GM19467 (cell line): ENCODE measurements around the gene NUP214.
"Not testable (repeated sequence)": the region's sequence is repeated elsewhere in the genome, so short reads cannot be mapped to it uniquely, and the experiment has no call there.

ENCODE experiments used
- ATAC-seq: cut with Tn5 transposase; IDR thresholded peaks from one replicate; pipeline ENCODE4 v1.9.1; 2021; ENCODE audit warnings: mild to moderate bottlenecking, moderate library complexity; ENCODE audit not compliant: unreplicated experiment

NUP214 gene

DNA sequence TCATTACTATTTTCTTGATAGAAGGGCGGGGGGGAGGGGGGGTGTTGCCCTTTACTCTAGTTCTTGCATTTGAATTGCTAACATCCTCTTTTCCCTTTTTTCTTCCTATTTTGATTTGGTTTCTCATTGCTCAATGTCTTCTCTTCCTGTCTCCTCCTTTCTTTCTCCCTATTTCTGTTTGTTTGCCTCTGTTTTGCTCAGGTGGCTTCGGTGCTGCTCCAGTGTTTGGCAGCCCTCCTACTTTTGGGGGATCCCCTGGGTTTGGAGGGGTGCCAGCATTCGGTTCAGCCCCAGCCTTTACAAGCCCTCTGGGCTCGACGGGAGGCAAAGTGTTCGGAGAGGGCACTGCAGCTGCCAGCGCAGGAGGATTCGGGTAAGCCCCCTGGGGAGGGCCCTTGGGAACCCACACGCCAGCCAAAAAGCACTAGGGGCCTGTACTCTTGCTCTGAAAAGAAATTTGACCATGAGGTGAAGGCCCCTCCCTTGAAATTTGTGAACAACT is 102.6 kb downstream of the NUP214 start:
- ATAC-seq, result no peak

DNA sequence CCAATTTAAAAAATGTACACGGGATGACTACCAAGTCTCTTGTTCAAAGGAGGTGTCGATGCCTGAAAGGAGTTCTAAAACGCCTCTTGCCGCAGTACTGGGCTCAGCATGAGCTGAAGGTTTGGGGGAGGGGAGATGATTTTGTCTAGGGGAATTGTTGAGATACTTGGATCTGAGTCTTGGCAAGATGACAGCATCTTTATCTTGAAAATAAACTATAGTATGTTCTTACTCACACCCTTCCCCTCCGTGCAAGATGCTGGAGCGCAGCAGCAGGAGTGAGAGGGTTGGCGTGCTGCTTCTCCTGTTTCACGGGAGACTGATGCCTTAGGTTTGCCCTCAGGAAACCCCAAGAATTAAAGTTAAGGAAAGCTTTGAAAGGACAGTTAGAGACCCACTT is 103.6 kb downstream of the NUP214 start:
- no peak for ATAC-seq

DNA sequence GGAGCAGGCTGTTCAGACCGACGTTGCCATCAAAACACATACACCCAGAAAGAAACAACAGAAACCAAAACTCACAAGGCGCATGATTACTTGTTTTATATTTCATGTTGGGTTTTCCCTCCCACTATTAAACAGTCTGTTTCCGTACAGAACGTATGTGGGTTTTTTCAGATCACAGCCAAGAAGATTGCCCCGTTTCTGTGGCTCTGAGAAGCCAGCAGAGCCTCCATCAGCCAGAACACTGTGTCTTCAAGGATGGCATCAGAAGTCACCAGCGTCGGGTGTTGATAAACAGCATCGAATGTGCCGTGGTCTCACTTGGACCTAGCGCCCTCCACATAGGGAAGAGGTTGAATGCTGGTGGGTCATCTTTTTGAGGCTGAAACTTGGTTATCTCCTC is 108.2 kb downstream of the NUP214 start:
- no peak for ATAC-seq

DNA sequence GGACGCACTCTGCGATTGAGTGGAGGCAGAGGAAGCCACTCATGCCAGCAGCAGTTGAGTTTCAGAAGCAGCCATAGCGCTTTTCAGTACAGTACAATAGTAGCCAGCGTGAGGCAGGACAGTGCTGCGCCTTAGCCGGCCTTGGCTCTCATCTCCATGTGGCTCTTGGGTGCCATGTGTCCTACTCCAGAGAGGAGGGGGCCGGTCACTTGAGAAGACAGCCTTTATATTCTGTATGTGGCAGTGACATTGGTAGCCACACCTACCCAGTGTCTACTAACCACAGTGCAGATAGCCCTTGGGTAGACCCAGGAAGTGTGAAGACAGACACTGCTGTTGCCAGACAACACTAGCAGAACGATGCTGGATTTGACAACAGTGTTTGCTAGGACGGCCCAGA is 108.6 kb downstream of the NUP214 start:
- ATAC-seq, result no peak

DNA sequence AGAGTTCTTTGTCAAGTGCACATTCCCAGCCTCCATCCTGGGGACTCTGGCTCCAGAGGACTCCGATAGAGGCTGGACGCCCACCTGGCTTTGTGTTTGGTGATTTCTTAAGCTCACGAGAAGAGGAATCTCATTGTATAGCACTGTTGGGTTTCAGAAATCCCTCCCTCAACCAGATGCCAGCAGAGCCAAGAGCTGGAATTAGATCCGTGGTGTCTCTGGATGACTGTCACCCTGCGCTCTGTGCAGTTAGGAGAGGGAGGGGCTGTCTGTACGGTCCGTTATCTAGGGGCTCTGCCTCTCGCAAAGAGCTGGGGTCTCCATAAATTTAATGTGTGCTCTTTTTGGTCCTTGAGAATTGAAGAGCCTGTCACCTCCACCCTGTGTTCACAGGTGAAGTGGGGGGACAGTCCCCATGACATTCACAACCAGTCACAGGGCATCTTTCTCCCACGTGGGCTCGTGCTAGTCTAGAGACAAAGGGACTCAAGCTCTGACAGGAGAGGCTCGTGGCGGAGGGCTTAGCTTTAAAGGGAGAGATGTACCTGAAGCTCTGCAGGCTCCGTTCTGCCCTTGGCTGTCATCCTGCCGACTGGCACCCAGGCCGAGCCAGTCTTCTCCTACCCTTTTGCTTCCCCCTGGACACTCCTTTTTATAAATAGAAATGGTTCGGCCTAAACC is 109.6 kb downstream of the NUP214 start:
- no peak for ATAC-seq

DNA sequence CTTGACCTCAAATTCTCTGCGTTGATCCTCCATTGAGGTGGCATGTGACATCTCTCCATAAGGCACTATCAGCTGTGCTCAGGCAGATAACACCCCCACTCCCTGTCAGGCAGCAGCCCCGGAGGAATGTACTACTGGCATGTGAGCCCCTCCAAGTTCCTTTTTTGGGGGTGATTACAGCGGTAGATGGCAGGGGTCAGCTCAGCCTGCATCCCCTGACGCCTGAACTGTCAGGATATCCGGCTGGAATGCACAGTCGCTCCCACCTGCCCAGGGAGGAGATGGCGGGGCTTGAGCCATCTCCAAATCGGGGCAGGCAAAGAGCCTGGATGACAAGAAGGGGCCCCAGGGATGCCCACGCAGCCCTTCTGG is 110.1 kb downstream of the NUP214 start:
- ATAC-seq, result no peak

DNA sequence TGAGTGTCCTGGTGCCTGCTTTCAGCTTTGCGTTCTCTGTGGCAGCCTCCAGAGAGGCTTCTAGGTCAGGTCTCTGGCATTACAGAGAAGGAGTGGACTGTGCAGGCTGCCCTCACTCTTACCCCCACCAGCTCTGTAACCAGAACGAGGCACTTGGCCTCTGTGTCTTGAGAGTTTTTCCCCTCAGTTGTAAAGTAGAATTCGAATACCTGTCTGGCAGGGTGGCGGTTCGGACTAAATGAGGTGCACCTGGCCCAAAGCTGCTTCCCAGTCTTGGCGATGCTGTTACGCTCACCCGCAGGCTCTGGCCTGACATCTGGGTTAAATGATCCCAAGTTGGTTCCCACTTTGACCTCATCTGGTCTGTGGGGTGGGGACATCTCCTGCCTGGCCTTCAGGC is 110.8 kb downstream of the NUP214 start:
- ATAC-seq, result no peak

DNA sequence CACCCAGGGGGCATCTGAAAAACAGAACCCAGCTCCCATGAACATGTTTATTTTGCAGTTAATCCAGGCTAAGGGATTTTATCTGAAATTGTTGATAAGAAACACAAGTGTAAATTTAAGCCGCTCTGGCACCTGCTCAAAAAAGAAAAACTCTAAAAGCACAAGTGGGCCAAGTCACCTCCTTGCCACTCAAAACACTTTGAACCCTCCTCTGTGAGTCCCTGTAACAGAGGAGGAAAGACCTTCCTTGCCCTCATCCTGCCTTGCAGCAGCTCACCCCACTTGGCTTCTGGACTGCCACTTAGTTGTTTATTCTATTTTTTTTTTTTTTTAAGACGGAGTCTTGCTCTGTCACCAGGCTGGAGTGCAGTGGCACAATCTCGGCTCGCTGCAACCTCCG is 111.4 kb downstream of the NUP214 start:
- ATAC-seq, result no peak

DNA sequence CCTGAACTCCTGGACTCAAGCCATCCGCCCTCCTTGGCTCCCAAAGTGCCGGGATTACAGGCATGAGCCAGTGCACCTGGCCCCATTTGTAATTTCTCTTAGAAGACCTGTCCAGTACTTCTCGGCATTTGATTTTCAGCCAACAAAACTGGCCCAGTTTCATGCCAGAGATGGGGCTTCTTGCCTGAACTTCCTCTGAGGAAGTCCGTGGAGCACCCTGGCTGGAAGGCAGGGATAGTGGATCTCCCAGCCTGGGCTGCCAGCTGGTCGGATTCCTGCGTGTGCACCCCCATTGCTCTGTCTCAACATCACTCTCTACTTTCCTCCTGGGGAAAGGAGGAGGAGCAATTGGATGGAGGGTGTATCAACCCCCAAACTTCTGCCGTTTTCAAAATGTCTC is 111.9 kb downstream of the NUP214 start:
- ATAC-seq, result no peak

DNA sequence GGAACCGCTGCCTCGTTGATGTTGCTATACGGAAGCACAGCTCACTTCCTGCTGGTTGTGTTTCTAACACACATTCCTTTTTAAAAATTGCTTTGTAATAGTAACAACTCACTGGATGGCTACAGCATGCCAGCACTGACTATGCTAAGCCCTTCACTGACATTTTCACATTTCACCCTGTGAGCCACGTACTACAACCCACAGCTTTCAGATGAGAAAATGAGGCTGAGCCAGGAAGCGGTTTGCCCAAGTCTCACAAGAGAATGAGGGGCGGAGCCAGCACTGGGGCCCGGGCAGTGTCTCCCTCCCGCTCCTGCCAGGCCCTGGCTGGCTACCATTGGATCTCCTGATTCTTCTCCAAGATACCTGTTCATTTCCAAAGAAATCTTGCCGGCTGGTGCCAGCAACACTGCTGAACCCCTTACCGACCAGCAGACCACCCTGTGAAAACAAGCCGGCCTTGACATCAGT is 112.6 kb downstream of the NUP214 start:
- ATAC-seq, result peak; percentile 58

DNA sequence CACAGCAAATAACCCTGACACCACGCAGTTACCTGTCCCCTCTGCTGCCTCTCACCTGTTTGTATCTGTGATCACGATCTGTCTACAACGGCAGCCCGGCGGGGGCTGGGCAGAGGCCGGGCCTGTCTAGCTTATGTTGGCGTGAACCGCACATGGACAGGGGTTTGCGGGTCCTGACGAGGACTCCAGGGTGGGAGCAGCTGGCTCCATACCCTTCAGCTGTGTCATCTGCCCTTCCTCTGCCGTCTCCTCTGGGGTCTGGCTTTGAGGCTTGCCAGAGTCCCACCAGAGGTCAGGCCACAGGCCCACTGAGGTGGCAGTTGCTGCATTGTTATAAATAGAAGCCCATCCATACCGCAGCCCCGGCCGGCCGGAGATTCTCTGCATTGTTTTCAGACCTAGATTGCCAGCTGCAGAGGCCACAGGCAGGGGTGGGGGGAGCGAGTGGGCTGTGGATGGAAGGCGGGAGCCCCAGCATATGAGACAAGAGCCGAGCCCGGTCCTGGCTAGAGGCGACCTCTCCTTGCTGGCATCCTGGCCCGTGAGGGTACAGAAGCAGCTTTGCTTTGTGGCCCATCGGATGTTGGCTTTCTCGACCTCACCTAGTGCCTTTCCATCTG is 113.1 kb downstream of the NUP214 start:
- peak; percentile 14 for ATAC-seq

DNA sequence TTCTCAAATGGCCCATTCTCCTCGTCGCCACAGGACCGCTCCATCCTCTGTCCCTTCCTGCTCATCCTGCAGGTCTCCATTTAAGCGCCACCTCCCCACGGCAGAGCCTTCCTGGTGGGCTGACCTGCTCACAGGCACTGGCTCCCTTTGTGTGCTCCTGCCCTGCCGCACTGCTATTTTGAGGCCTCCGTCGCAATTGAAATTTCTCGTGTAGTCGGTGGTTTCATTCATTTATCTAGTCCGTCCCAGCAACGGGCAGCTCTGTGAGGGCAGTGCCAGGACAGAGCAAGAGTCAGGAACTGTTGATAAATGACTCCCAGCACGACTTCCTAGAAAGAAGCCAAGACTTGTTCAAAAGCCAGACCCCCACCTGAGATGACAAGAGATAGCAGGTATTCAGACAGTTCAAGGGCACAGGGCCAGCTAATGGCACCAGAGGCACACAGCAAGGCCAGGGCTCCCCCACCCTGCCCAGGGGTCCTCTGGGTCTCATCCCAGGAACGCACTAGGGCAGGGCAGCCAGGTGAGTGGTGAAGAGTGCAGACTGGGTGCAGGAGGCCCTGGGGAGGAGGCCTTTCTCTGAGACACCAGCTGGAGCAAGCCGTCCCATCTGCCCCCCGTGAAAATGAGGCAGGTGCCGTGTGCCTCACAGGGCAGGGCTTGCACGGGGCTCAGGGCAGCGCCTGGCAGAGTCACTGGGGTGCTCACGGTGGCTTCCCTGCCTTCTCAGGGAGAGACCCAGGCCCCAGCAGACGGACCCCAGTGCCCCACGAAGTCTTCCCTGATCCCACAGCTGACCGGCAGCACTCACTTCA is 114.0 kb downstream of the NUP214 start:
- no peak for ATAC-seq

DNA sequence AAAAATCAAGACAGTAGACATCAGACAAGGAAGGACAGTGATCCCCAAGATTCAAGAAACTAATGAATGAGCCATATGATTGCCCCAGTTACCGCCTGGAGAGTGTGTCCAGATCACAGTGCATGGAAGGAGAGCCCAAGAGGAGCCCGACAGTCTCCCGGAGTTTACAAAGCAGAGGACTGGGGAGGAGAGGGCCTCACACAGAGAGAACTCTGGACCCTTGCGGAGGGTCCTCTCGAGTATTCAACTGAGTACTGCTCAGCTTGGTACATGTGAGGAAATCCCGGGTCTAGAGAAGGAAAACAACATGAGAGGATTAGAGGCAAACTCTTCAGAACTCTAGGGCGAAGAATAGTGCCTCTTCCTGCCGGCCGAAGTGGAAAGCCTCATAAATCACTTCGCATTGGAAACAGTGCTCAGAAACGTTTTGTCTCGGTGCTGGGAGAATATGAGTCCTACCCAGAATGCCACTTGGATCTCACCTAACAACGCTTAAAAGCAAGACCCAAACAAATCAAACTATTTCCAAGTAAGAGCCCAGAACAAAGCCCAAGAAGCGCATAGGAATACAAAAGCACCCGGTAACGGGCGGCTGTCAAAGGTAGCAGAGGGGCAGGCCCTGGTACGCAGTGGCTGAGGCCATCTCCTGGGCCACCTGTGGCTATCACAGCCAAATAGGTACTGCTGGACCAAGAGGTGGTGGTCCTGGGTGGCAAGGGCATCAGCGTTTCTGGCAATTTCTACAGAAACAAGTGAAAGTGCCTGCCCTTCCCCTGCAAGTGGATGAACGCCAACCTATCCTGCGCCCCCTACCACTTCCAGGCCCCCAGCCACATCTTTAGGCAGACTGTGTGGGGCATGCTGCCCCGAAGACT is 114.9 kb downstream of the NUP214 start:
- no peak for ATAC-seq

DNA sequence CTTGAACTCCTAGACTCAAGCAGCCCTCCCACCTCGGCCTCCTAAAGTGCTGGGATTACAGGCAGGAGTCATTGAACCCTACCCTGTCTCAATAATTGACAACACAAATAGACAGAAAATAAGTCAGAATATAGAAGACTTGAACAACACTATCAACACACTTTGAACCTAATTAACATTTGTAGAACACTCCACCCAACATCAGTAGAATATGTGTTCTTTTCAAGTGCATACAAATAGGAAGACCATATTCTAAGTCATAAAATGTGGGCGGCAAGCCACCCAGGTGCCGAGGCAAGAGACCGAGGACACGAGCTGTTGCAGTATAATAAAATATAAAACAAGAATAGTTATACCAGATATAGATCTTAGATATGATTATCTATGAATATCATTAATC is 118.9 kb downstream of the NUP214 start:
- not testable (repeated sequence) for ATAC-seq

DNA sequence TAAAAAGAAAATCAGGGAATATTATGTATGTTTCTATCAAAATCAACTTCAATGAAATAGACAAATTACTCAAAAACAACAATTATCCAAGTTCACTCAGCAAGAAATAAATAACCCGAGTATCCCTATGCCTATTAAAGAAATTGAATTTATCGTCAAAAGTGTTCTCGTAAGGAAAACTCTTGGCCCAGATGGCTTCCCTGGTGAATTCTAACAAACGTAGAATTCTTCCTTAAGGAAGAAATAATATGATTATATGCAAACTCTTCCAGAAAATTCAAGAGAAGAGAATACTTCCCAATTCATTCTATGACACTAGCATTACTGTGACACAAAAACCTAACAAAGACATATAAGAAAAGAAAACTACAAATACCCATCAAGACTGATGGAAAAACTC is 121.2 kb downstream of the NUP214 start:
- no peak for ATAC-seq

DNA sequence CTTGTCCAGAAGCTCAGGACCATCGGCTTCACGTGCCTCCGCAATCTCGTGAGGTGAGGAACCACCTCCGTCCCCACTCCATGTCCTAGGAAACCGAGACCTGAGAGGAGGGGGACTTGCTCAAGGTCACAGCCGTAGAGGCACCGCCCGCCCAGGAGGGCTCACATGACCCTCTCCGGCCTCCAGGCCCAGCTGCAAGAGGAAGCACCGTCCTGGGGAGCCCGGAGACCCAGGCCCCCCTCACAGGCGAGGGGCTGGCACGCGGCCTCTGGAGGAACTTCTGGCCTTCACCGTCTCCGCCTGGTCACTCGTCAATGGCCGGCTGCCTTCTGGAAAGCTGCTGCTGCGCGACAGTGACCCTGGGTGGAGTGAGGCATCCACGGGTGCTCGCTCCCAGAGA is 126.7 kb downstream of the NUP214 start:
- ATAC-seq, result no peak

DNA sequence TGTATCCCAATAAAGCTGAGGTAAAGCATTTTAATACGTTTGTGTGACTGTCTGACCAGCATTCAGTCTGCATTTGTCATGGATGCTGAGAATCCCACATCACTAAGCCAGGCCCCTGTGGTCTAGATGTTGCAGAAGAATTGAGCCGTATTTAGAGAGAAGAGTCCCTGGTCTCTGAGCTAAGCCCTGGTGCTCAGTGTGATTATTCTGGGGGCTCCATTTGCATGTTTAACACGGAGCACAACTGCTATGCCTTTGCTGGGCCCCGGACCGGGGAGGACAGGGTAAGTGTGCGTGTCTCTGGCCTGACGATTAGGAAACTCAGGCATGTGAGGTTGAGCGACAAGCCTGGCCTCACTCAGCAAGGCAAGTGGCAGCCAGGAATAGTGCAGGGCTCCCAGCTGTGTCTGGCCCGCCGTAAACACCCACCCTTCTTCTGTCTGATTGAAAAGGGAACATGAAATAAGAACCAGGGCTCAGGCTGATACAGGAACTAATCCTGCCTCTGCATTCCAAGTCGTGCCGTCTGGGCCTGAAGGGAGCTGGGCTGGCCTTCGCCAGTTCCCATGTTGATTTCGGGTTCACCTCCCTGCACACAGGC is 128.6 kb downstream of the NUP214 start:
- no peak for ATAC-seq

DNA sequence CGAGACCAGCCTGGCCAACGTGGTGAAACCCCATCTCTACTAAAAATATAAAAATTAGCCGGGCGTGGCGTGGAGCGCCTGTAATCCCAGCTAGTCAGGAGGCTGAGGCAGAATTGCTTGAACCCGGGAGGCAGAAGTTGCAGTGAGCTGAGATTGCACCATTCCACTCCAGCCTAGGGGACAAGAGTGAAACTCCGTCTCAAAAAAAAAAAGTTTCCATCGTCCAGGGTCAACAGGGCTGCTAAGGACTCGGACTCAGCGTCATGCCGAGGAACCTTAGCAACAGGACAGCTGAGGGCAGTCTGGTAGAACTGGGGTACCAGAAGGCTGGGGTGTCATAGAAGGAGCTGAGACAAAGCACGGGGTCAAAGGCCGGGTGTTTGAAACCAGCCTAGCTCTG is 129.2 kb downstream of the NUP214 start:
- no peak for ATAC-seq

DNA sequence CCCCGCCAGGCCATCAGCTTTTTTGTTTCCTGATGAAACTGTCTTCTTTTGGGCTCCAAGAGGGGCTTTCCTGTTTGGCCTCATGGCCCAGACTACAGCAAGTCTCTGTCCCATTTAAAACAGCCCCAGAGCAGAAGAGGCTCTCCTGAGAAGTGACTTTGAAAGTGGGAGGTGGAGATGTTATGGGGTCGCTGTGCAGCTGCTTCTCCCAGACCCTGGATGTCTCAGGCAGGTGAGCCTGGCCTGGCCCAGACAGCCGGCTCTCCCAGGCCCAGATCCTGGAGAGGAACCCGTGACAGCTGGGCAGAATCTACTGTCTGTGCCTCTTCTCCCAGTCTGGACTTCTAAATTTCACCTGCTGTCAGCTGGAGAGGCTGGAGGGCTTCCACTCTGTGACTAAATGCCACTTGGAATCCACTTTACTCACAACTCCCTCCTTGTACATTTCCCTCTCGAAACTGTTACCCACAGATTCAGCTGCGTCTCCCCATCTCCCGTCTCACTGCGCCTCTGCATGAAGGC is 130.4 kb downstream of the NUP214 start:
- ATAC-seq, result peak; percentile 6
